ENCODE measurements around the gene PRDX6.
"Not testable (repeated sequence)": the region's sequence is repeated elsewhere in the genome, so short reads cannot be mapped to it uniquely, and the experiment has no call there.

The PRDX6 gene, protein sequence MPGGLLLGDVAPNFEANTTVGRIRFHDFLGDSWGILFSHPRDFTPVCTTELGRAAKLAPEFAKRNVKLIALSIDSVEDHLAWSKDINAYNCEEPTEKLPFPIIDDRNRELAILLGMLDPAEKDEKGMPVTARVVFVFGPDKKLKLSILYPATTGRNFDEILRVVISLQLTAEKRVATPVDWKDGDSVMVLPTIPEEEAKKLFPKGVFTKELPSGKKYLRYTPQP

DNA sequence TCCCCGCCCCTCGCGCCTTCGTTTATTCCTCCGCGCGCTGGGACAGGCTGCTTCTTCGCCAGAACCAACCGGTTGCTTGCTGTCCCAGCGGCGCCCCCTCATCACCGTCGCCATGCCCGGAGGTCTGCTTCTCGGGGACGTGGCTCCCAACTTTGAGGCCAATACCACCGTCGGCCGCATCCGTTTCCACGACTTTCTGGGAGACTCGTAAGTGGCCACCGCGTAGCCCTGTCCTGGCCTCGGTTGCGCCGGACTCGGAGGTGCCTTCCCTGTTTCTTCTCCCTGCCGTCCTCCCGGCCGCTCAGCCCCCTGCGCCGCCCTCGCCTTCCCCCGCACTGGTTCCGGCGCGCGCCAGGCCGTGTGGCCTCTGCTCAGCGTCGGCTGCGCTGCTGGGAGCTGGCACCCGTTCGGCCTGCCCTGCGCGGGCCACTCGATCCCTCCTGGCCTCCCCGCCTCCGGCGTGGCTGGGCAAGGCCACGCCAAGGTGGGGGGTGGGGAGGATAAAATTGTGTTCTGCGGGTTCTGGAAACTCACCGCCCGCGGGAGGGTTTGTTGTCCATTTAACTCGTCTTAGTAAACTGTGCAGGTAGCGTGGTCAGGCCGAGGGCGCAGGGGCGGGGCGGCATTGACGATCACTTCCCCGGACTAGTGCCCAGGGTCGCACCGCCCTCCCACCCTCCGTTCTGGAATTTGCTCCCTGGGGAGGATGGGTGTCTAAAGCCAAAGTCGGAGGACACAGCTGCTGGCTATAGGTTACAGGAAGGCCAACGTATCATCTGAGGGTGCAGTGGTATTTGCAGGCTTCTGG, at the start of gene PRDX6:
Gene PRDX6, plus strand, starts transcription at position 50 of the 808 bp plus-strand sequence. Its CDS starts 63 bp downstream, at position 113.
- DNase-seq: peak; percentile 59

DNA sequence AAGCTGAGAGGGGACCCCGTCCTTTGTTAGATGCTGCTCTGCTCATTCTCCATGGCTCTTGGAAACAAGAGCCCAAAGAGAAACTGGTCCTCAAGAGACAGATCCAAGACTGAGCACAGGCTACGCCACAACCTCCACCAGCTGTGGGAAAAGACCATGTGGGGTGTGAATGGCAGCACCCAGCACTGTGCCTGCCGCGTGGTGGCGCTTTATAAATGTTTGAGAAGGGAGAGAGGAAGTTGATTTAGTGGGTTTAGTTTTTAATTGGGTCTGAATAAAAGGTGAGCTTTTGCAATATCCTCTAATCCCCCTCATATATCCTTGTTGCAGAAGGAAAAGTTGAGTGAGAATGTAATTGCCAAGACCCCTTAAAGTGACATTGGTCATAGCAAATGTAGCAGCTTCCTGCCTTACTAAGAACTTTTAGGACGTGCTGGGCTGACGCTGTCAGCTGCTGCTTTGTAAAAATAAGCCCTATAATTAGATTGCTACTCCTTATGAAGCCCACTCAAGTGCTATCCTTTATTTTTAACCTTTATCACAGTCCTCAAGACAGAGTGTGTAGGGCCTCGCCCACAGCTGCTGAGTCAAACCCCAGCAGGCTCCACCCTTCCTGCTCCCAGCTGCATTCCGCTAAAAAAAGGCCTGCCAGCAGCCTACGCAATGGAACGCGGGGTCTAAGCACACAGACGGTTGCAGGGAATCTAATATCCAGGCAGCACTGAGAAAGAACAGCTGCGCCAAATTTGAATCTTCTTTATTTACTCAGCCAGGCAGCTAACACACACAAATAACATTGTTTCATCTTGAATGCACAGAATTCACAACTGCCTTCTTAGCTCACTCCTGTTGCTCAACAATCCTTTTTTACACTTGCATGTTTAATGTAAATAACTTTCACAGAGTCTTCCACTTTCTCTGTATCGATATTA, 47.4 kb upstream of the PRDX6 start:
- peak; percentile 85 for DNase-seq

DNA sequence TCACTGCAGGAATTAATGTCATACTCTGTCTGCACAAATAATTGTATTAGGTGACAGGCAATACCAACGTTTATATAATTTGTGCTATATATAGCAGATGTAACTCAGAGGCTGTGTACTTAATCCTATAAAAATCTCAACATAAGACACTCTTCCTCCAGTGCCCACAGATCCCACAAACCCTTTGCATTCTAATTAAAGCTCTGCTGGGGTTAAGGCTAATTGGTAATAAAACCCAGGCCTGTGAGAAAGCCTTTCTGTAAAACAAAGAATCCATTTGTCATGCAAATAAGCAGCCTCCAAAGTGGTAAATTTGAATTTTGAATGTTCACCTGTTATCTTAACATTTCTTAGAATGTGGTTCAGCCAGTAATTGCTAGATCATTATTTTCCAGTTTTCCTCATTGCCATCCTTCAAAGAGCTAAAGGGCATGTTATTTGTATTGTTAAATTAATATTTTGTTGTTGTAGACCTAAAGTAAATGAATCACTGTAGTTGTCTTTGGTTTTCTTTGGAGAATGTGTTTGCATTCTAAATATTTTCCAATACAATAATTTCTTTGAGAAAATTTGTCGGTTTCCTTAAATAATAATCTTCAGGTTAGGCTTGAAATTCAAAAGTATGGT, 46.3 kb upstream of the PRDX6 start:
- no peak for DNase-seq

DNA sequence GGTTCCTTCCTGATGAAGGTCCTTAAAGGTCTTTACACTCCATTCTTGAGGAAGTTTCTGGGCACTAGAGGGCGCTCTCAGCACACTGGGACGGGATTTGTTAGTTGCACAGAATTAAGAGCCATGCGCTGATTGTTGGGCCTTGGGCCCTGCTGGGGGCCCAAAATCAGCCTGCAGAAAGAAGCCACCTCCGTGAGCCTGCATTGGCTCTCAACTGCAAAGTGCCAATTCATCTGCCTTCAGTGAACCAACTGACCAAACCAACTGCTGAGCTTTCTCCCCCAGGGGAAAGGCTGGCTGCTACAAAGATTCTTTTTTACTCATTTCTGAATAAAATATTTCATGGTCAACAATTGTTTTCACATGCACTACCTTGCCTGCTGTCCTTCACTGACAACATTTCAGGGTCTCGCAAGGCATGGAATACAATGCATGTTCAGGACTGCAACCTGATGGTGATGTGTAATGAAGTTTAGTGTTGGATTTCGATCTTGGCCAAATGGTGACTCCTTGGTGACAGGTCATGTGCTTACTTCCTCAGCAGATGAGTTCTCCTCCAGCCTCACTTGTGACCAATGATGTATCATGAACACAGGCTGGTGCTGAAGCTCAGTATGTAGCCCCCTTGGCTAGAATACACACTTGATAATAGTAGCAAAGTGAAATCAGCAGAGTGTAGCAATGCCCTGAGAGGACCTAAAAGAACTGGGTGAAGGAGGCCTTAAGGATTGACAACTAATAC, 45.7 kb upstream of the PRDX6 start:
- peak; percentile 69 for DNase-seq

DNA sequence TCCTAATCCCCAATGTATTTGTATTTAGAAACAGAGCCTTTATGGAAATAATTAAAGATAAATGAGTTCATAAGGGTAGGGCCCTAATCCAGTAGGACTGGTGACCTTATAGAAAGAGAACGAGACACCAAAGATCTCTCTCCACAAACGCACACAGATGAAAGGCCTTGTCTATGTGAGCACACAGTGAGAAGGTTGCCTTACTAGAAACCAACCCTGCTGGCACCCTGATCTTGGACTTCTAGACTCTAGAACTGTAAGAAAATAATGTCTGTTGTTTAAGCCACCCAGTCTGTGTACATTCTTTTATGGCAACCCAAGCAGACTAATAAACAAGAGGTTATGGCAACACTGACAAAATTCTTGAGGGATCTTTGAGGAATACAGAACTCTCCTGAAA, 44.8 kb upstream of the PRDX6 start:
- no peak for DNase-seq

DNA sequence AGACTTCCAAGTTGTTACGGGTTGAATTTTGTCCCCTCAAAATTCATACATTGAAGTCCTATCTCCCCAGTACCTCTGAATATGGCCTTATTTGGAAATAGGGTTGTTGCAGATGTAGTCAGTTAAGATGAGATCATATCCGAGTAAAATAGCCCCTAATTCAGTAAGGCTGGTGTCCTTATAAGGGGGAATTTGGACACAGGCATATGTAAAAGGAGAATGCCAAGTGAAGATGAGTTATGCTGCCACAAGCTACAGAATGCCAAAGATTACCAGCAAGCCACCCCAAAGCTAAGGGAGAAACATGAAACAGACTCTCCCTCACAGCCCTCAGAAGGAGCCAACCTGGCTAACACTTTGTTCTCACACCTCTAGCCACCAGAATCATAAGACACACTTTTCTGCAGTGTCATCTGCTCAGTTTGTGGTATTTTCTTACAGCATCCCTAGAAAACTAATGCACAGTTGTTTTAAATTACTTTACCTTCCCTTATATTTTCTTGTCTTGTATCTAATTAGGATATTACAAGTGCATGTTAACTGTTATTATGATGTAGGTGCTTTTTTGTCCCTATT, 43.3 kb upstream of the PRDX6 start:
- DNase-seq: no peak

DNA sequence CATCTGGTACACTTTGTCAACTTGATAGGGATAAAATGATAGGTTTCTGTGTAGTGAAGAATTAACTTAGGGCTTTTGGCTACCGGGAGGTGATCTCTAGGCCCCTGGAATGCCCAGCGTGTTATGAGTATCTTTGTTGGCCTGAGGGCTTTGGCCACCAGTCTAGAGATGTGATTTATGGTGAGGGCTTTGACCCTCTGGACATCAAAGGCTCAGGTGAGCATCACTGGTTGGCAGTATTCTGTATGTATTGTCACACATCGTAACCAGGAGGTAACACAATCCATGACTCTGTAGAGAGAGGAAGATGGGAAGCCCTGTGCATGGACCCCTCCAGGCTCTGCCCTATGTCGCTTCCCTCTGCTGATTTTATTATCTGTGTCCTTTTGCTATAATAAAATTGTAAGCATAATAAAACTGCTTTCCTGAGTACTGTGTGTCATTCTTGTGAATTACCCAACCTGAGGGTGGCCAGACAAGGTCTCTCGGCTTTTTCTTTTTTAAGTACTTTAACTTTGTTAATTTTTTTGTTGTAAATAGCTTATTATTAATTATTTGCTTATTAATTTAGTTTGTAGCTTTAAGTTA, 40.2 kb upstream of the PRDX6 start:
- no peak for DNase-seq

DNA sequence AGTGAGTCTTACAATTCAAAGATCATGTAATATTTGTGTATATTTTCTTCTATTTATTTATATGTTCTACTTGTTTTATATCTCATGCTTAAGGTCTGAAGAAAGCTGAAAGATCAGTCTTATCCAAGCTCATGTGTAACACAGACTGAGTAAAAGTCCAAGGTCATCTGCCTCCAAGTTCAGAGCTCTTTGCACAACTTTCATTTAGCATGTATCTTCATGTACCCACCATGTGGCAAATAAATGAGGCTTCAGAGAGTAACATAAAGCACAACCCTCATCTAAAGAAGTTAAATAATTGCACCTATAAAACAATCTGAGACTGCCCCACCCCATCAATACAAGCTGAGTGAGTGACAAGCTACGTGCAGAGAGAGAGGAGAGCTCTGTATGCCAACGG, 38.5 kb upstream of the PRDX6 start:
- no peak for DNase-seq

DNA sequence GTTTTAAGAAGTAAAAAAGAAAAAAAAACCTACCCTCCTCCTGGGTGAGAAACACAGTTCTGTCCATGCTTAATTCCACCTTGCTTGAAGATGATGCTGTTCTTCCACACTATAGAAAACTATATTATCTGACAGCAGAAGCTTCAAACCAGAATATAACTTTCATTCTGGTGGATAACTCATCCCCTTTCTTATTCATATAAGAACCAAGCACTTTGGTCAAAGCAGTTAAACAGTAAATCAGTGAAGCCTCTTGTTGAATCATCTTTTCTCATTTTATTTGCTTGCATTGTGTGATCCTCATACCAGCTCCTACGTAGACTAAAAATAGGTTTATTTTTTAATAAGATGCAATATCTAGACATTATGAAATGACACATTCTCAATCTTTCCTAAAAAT, 36.7 kb upstream of the PRDX6 start:
- no peak for DNase-seq

DNA sequence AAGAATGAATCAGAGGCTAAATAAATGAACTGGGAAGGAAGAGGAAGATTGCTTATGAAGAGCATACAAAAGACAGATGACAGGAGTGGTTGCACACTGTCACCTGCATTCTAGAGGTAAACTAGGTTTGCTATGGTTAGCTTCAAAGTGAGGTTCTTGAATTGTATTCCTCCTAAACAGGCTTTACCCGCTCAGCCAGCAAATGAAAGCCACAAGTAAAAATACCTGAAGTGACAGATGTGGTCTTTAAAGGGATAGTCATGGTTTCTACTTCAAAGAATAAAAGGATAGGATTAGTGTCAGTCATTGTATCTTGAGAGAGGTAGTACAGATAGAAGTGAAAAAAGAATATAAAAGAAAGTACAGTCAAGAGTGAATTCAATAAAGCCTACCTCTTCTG, 32.4 kb upstream of the PRDX6 start:
- DNase-seq: no peak

DNA sequence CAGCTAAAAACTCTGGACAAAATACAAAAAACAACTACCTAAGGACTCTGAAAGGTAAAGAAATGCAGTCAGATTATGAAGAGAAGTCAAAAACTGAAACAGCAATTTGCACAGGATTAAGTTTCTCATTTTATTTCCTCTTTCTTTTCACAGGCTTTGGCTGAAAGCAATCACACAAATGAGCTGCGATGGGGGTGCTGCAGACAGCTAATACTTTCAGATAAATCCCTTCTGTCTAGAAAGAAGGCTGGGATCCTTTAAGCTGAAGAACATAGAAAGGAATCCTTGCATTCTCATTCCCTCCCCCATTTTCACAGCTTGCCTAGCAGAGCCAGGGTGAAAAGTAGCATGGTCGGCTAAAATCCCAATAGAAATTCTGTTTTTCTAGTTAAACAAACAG, 32.0 kb upstream of the PRDX6 start:
- DNase-seq: no peak

DNA sequence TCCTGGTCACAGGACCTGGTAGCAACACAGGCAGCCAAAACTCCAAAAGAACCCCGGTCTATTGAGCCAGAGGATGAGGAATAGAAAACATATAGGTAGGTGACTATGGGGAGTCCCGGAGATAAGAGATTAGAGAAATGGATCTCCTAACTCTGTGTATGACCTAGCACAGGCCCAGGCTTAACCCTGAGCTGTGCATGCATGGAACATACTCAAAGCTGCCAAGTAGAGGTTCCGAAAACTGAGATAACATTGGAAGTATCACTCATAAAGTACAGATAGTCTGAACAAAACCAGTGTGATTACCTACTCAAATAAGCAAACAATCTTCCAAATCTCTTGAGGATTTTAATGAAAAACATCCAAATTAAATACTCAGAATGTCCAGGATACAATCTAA, 31.5 kb upstream of the PRDX6 start:
- DNase-seq: no peak

DNA sequence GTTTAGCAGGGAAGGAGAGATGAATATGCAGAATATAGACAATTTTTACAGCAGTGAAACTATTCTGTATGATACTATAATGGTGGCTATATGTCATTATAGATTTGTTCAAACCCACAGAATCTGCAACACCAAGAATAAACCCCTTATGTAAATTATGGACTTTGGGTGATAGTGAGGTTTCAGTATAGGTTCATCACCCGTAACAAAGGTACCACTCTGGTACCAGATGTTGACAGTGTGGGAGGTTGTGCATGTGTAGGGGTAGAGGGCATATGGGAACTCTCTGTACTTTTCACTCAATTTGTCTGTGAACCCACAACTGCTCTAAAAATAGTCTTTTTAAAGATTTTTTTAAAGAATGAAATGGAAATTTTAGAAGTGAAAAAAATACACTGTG, 29.9 kb upstream of the PRDX6 start:
- no peak for DNase-seq

DNA sequence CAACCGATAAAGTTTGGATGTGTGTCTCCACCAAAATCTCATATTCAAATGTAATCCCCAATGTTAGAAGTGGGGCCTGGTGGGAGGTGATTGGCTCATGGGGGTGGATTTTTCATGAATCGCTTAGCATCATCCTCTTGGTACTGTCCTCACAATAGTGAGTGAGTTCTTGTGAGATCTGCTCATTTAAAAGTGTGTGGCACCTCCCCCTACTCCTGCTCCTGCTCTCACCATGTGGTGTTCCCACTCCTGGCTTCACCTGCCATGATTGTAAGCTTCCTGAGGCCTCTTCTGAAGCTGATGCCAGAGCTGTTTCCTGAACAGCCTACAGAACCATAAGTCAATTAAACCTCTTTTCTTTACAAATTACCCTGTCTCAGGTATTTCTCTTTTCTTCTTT, 28.2 kb upstream of the PRDX6 start:
- no peak for DNase-seq

DNA sequence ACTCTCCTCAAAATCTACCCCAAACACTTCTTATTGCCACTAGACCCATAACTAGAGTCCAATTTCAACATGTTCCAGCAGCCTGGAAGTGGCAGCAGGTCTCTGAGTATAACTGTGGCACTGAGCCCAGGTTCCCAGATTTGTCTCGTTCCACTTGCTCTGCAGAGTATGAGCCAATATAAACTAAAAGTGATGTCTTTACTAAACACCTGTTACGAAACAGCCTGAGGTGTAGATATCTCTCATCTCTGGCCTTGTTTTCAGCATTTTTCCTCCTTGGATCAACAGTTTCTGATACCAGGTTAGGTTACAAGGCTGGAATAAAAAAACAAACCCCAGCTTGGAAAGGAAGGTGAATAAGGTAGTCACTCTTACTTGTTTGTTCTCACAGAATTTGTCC, 25.2 kb upstream of the PRDX6 start:
- DNase-seq: no peak

DNA sequence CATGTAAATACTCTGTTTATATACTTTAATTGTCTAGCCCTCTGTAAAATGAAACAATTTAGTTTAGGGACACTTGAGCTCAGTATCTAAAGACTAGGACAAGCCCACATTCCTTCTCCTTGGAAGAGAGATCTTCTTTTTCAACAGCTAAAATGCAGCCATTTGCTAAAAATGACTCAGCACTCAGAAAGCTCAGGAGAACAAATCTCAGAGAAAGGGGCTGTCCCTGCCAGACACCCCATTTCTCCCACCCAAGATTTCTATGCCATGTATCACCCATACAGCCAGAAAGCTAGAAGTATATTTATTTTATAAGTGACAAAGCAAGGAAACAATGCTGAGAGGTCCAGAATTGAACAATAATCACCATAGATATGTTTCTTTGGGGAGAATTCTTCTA, 23.2 kb upstream of the PRDX6 start:
- DNase-seq: no peak

DNA sequence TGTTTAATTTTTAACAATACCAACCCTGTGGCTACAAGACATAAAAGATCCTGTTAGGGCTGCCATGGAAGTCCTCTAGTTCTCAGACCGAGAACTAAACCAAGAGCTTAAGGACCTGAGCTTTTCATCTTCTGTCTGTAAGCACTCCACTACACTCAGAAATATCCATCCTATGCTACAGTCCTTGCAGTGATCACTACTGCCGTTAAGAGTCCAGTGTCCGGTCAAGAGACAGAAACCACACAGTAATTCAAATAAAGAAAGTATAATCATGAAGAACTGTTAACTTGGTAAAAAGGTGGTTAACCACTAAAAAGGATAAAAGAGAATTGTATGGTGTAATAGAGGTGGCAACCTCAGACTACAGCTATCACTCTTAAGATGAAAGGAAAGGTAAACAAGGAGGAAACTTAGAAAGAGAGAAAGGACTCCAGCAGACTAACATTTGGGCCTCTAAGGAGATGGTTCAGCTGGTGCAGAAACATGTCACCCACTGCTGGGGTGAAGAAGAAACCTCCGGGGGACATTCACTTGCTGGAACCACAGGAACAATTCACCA, 22.1 kb upstream of the PRDX6 start:
- DNase-seq: no peak

DNA sequence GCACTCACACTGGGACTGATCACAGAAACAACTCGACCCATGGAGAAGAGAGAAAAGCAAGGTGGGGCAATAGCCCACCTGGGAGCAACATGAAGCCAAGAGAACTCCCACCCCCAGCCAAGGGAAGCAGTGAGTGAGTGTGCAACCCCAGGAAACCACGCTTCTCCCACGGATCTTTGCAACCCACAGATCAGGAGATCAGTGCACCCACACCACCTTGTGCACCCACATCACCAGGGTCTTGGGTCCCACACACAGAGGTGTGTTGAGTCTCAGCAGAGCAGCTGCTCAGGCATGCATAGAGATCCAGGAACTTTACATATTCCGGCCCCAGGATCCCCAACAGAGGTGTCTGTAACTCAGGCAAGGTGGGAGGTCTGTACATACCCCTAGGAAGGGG, 17.2 kb upstream of the PRDX6 start:
- no peak for DNase-seq

DNA sequence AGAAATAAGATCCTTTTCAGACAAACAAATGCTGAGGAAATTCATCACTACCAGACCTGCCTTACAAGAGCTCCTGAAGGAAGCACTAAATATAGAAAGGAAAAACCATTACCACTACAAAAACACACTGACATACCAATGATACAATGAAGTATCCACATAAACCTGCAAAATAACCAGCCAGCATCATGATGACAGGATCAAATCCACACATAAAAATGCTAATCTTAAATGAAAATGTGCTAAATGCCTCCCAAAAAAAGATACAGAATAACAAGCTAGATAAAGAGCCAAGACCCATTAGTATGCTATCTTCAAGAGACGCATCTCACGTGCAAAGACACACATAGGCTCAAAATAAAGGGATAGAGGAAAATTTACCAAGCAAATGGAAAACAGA, 14.5 kb upstream of the PRDX6 start:
- DNase-seq: not testable (repeated sequence)

DNA sequence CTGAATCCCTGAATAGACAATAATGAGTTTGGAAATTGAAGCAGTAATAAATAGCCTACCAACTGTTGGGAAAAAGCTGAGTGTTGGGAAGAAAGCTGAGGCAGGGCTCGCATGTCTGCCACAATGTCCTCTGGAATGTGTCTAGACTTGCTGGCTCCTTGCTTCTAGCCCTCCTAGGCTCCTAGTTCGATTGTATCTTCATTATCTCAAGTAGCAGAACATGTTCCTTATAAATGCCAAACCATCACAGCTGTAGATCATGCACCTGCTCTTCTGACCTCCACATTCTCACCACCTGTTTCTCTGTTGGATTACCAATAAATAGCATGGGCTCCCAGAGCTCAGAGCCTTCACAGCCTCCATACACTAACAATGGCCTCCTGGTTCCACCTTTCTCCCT, 12.9 kb upstream of the PRDX6 start:
- DNase-seq: not testable (repeated sequence)

DNA sequence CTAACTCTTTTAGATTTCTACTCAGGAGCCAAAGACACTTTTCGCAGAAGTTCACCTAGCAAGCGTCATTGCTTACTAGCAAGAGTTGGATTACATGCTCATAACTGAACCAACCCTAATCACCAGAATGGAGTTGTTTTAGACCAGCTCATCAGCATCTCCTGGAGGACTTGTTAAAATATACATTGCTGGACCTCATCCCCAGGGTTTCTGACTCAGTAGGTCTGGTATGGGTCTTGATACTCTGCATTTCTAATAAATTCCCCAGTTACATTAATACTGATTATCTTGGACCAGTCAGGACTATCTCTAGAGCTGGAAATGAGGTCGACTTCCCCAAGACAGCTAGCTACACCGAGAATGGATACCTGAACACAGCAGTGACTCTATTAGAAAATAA, 9.7 kb upstream of the PRDX6 start:
- no peak for DNase-seq
